HUDEP-2 (cell line): ENCODE measurements around the gene TNIP1.

ENCODE experiments used
- DNase-seq, 76 experiments: peaks; one replicate each; lab custom pipeline; 2025; ENCODE audit not compliant: unreplicated experiment in 76 of 76; lab: John Stamatoyannopoulos, UW

Gene TNIP1

DNA sequence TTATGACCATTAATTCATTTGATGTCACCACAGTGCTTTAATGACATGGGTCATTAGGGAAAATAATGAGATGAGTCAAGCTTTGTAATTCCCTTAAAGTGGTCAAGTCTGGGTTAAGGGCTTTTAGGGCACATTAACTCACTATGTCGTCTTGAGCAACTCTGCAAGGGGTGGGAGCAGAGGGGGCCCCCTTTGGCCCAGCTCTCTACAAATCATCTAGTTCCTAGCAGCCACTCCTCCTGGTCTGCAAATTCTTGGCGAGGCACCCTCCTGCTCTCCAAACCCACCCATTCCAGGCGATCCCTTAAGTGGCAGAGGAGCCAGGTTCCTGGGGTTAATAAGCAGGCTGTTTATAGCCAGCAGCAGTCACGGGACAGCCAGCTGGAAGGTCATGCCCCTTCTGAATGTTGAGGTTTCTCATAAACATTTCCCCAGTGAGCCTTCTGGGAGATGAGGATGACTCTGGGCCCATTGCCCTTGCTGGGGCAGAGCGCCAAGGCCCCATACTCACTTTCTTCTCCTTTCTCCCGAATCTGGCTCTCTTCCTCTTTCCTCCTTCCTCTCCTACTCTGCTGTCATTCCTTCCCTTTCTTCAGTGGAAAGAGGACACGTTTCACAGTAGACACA, 74.8 kb downstream of the TNIP1 start:
- DNase-seq, result no peak

GRCh38 chr5:151005187-151005949, 75.5 kb downstream of the TNIP1 start:
- DNase-seq, result no peak

- no peak for DNase-seq
These were observed 76.3 kb downstream of the TNIP1 start for GRCh38 chr5:151004499-151004898.

DNA sequence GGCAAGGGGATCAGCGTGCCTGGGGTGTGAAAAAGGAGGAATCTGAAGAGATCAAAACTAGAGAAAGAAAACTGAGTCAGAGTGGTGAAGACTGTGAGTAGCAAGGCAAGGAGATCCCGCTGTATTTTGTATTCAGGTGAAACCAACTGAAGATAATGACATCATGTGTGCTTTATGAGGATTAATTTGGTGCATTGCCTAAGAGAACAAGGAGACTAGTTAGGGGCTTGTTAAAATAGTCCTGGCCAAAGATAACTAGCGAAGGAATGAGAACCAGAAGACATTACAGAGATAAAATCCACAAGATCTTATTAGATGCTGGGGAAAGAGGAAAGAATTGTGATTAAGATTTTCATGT, 77.4 kb downstream of the TNIP1 start:
- no peak for DNase-seq

- DNase-seq, result no peak
These were observed 77.9 kb downstream of the TNIP1 start for GRCh38 chr5:151002681-151003502.

DNA sequence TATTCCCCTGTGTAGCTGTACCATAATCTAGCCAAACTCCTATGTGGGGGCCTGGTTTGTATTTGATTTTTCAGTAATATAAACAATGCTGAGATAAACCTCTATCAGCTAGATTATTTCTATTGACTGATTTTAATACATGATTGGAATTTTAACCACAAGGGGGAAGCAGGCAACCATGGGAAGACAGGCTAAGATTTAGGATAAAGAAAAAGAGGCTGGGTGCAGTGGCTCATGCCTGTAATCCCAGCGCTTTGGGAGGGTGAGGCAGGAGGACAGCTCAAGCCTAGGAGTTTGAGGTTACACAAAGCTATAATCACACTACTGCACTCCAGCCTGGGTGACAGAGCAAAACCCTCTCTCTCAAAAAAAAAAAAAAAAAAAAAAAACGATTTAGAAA, 78.6 kb downstream of the TNIP1 start:
- DNase-seq, result peak in 12 of 76 experiments; percentile 2 to 34 (median 12)

DNA sequence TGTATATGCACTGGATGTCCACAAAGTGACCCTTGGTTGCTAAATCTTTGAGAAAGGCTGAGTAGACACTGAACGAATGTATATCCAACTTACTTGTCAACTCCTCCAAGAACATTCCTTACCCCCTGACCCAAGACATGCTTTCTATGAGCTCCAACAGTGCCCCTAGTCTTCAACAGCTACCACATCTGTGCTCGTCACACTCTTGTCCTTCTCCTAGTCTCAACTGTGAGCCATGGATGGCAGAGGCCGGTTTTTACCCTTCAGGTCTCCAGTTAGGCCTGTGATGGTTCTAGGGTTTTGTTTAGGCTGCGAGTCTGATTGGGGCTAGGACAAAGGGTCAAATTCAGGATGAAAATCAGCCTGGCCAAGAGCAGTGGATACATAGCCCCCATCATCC, 79.4 kb downstream of the TNIP1 start:
- DNase-seq, result no peak

DNA sequence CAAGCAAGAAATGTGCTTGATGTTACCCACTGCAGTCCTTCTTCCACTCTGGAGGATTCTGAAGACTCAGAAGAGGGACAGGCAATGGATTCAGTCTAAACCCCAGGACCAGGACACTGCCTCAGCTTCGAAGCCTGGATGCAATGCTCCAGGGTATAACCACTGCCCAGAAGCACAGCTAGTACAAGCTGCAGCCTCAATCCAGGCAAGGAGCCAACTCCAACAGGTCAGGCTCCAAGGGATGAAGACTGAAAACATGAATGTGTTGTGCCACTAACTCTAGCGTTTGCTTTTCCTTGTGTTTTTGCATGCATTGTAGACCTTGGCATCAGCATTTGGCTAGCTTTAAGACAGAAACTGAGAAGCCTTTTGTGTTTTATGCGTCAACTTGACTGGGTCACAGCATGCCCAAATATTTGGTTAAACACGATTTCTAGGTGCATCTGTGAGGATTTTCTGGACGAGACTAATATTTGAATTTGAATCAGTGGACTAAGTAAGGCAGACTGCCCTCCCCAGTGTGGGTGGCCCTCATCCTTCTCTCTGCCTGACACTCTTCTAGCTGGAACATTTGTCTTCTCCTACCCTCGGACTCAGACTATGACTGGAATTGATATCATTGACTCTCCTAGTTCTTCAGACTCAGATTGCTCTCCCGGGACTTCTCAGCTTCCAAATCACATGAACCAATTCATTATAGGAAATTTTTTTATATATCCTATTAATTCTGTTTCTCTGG, 81.0 kb downstream of the TNIP1 start:
- no peak for DNase-seq

- no peak for DNase-seq
These were observed 86.9 kb downstream of the TNIP1 start for GRCh38 chr5:150993826-150994412.

GRCh38 chr5:150993422-150993821, 87.4 kb downstream of the TNIP1 start:
- DNase-seq, result no peak

GRCh38 chr5:150992705-150993104, 88.1 kb downstream of the TNIP1 start:
- DNase-seq, result no peak

DNA sequence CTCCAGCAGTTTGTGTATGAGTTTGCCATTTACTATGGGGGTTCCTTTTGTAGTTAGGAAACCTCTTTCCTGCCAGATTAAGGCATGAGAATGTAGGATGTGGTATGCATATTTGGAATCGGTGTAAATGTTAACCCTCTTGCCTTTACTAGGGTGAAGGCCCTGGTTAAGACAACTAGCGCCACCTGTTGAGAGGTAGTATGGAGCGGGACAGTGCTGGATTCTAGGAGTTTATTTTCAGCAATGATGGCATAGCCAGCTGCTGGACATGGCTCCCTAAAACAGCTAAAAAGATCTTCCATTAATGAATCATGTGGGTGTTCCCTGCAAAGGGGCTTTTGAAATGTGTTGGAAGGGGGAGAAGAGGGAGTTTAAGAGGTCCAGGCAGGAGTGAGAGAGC, 91.1 kb downstream of the TNIP1 start:
- DNase-seq, result peak in 8 of 76 experiments; percentile 0 to 14 (median 6)

- DNase-seq, result no peak
These were observed 93.1 kb downstream of the TNIP1 start for GRCh38 chr5:150987746-150988145.
